Pancreas (tissue), 10 donors: ENCODE data around the gene KRT27. TPM values are rescaled to one million over a fixed set of nuclear protein-coding genes. Genes with fewer than 3 reads are reported as not detected.

Experiments used
- ATAC-seq, 4 donors: fragments of 200-7000 bp; cut with Tn5 transposase; one replicate each; pipeline versions ENCODE4 v1.8.0 to v1.9.1; 2020; ENCODE audit warnings: mild to moderate bottlenecking in 4 of 4, moderate library complexity in 4 of 4
- DNase-seq, 6 donors: peaks; one replicate each; pipeline ENCODE4 v3.0.0-alpha.2; 2020
- FAIRE-seq: peaks from 2 replicates; lab custom pipeline; 2012; peaks lifted over from hg19 to GRCh38; lab: Jason Lieb, UNC
- H3K27ac ChIP-seq, 4 donors: fragments of 200-600 bp; sonication (generic); 1 replicate in 3 of 4; 2 replicates in 1 of 4; pipeline versions ENCODE4 v1.5.0 to v1.8.0; 2020
- H3K27me3 ChIP-seq, 4 donors: fragments of 200-600 bp; one replicate each; pipeline ENCODE4 v1.8.0; 2021
- H3K36me3 ChIP-seq, 3 donors: fragments of 200-600 bp; sonication (generic) in 1 of 3; one replicate each; pipeline versions ENCODE4 v1.5.0 to v1.8.0; 2020 to 2021
- H3K4me1 ChIP-seq, 3 donors: fragments of 200-600 bp; one replicate each; pipeline ENCODE4 v1.8.0; 2021
- H3K4me3 ChIP-seq, 4 donors: fragments of 200-600 bp; sonication (generic) in 2 of 4; one replicate each; pipeline versions ENCODE4 v1.5.0 to v1.8.0; 2020 to 2021
- H3K9me3 ChIP-seq, 4 donors: fragments of 200-600 bp; one replicate each; pipeline ENCODE4 v1.8.0; 2021
- WGBS, 2 donors: extraction: QIAGEN DNeasy Blood & Tissue Kit; methylation state at CpG; one replicate each; pipeline ENCODE4 v1.1.7; 2013; 5-methylcytosine and 5-hydroxymethylcytosine counted together
- intact Hi-C, 3 donors: fragments of 100-400 bp; cut with DNase I; formaldehyde crosslinking; loops; one replicate each; pipeline versions ENCODE4 v1.11.1 to v1.14.2; 2022
- polyA plus RNA-seq, 2 donors: library from polyadenylated mRNA; stranded (reverse); fragments of 200-250 nt; gene quantifications; one replicate each; pipeline ENCODE4 v1.2.3, GENCODE V29; 2013
- total RNA-seq, 6 donors: library from RNA; stranded (reverse); fragmentation: NEBNext Ultra II Directional in 4 of 6; extraction: Animal tissue kit (Norgen Biotek cat#: 25700) in 4 of 6; gene quantifications; one replicate each; pipeline versions ENCODE4 v1.2.1 to v1.2.4, GENCODE V29; 2021 to 2023
- TF ChIP-seq, protein P1 (sequence below), 4 donors: fragments of 200-600 bp; sonication (generic) in 3 of 4; IDR thresholded peaks; one replicate each; pipeline versions ENCODE4 v1.5.0 to v1.8.0; 2021; ENCODE audit warnings: antibody characterized with exemption in 4 of 4
- donor health status: healthy with polysubstance abuse.
- donor health status: DM: no; HTN: no; CAD: no; lungs with moderate emphysema.
- donor health status: DM: no; HTN: no; CAD: no.
- donor health status: control.
- donor health status: control.
- donor health status: Bipolar disorder and iron deficiency.
- donor health status: DM: yes; HTN: yes; CAD: no.
- donor health status: DM: no; HTN: no; CAD: no.
- donor health status: DM: no; HTN: no; CAD: no.
- donor health status: DM: yes; HTN: yes; CAD: no.

KRT27 gene
- total and polyA plus RNA-seq, 8 donors: not detected

- Histone ChIP-seq H3K36me3 (no peaks in the 10 kb centered on the region), H3K9me3 (no peaks in the 10 kb centered on the region), H3K4me1 (peaks cover 0 to 4% (median 0%) of the 10 kb centered on the region in 3 donors), H3K27me3 (peaks cover 0 to 40% (median 0%) of the 10 kb centered on the region in 4 donors), H3K4me3 (no peak overlapping the region), H3K27ac (no peak overlapping the region)
- WGBS, 2 donors: 41 to 56% methylated on average over 2 of the region's 2 CpGs
- ATAC-seq (no peak), DNase-seq (no peak), FAIRE-seq (no peak)
- TF ChIP-seq, protein P1, sequence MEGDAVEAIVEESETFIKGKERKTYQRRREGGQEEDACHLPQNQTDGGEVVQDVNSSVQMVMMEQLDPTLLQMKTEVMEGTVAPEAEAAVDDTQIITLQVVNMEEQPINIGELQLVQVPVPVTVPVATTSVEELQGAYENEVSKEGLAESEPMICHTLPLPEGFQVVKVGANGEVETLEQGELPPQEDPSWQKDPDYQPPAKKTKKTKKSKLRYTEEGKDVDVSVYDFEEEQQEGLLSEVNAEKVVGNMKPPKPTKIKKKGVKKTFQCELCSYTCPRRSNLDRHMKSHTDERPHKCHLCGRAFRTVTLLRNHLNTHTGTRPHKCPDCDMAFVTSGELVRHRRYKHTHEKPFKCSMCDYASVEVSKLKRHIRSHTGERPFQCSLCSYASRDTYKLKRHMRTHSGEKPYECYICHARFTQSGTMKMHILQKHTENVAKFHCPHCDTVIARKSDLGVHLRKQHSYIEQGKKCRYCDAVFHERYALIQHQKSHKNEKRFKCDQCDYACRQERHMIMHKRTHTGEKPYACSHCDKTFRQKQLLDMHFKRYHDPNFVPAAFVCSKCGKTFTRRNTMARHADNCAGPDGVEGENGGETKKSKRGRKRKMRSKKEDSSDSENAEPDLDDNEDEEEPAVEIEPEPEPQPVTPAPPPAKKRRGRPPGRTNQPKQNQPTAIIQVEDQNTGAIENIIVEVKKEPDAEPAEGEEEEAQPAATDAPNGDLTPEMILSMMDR (IDR thresholded peaks at IDR 0.05): no peak
- intact Hi-C loops: loop anchor here in 1 of 3 donors (10.0 kb wide), 1 partner anchor 854 kb away; no protein-coding TSS in a partner anchor
Observed at GRCh38 chr17:40801157-40801556, 18.8 kb upstream of the KRT27 start.

GRCh38 chr17:40800381-40800780 is 18.0 kb upstream of the KRT27 start:
- no peak for DNase-seq
- TF ChIP-seq, protein P1 (IDR thresholded peaks at IDR 0.05): no peak
- Histone ChIP-seq H3K9me3 (no peaks in the 10 kb centered on the region), H3K27me3 (peaks cover 0 to 33% (median 0%) of the 10 kb centered on the region in 4 donors), H3K27ac (no peak overlapping the region), H3K36me3 (no peaks in the 10 kb centered on the region), H3K4me3 (no peak overlapping the region), H3K4me1 (peaks cover 0 to 4% (median 0%) of the 10 kb centered on the region in 3 donors)
- FAIRE-seq: no peak
- WGBS, 2 donors: 47 to 68% methylated on average over 1 of the region's 1 CpG
- ATAC-seq: no peak
- intact Hi-C loops: loop anchor here in 1 of 3 donors (10.0 kb wide), 1 partner anchor 854 kb away; no protein-coding TSS in a partner anchor

DNA sequence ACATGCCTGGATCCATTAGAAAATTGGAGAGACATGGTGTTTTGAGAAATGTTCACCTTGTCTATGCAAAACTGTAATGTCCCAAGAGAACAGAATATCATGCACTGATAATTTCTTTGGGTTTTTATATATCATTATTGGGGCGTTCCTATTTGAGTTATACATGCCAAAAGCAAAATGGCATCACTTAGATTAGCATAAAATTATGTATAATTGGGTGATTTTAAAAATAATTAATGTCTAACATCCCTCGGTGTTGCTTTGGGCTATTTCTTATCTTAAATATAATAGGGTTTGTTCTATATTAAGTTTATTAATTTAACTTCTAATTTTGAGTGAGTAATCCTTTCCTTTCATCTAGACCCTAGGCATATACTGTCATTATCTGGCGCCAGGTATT is 17.5 kb upstream of the KRT27 start, which contains the start of gene KRT28:
TSS of gene KRT28 (minus strand) at position 101 of the 400 bp plus-strand sequence. CDS start at position 35, 66 bp downstream.
- Histone ChIP-seq H3K36me3 (no peaks in the 10 kb centered on the region), H3K4me1 (peaks cover 0 to 4% (median 0%) of the 10 kb centered on the region in 3 donors), H3K4me3 (no peak within 1 kb of the TSS), H3K27me3 (peaks cover 0 to 28% (median 0%) of the 10 kb centered on the region in 4 donors), H3K9me3 (no peaks in the 10 kb centered on the region), H3K27ac (no peak within 1 kb of the TSS)
- intact Hi-C loops: loop anchor here (10.0 kb wide), 2 partner anchors 185 to 855 kb away; no protein-coding TSS in a partner anchor
- 43 to 58% methylated on average over 3 of the region's 3 CpGs for WGBS, 2 donors
- no peak for FAIRE-seq
- no peak for ATAC-seq
- DNase-seq: no peak
- TF ChIP-seq, protein P1 (IDR thresholded peaks at IDR 0.05): no peak

- WGBS, 2 donors: 59 to 68% methylated on average over 27 of the region's 27 CpGs
- DNase-seq (no peak), FAIRE-seq (no peak), ATAC-seq (no peak)
- TF ChIP-seq, protein P1 (IDR thresholded peaks at IDR 0.05): no peak
- peaks cover 0 to 19% (median 0%) of the 10 kb centered on the region in 4 donors for H3K27me3 ChIP-seq
- intact Hi-C loops: loop anchor here in 2 of 3 donors (10.0 kb wide), 1 partner anchor 182 kb away; no protein-coding TSS in a partner anchor
- no peak overlapping the region for H3K4me3 ChIP-seq
- H3K4me1 ChIP-seq: no peaks in the 10 kb centered on the region
- no peaks in the 10 kb centered on the region for H3K9me3 ChIP-seq
- no peak overlapping the region for H3K27ac ChIP-seq
- no peaks in the 10 kb centered on the region for H3K36me3 ChIP-seq
Observed at GRCh38 chr17:40796846-40797245, 14.5 kb upstream of the KRT27 start.
